ENCODE measurements around the gene PDE1A.

The PDE1A gene

DNA sequence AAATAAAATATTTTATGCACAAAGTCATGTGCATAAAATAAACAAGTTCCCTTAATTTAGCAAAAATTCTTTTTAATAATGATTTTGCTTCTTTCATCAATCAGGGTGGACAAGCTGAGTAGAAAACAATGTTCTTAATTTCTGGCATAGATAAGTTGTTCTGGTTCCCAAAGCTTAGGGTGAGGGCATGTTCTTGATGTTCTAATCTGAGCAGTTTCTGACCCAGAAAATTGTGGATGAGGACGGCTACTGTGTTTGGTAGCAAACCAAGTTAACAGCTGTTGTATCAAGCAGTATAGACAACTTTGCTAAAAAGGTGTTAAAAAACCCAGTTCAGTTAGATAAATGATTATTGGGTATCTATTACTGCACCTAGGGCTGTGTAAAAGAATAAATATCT is 158.9 kb downstream of the PDE1A start:
- no peak for DNase-seq (ENCODE audit: low read depth)

GRCh38 chr2:182266909-182267308 is 159.9 kb downstream of the PDE1A start:
- no peak for DNase-seq (ENCODE audit: low read depth)

- DNase-seq (ENCODE audit: low read depth): no peak
Observed at GRCh38 chr2:182265718-182266117, 161.1 kb downstream of the PDE1A start.

DNA sequence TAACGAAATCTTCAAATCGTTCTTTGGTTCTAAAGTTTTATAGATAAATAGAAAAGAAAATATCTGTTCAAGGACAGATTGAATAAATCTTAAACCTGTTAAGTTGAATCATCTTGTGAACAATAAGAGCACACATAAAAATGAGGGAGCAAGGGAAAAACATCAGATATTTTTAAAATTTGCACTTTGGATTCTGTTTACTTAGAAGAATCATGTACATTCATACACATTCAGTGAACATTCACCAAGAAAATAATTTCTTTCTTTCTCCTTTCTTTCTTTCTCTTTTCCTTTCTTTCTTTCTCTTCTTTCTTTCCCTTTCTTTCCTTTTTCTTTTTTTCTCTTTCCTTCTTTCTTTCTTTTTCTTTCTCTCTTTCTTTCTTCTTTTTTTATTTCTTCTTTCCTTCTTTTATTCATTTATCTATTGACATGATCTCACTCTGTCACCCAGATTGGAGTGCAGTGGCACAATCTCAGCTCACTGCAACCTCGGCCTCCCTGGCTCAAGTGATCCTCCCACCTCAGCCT is 164.9 kb downstream of the PDE1A start:
- DNase-seq (ENCODE audit: low read depth): no peak

DNA sequence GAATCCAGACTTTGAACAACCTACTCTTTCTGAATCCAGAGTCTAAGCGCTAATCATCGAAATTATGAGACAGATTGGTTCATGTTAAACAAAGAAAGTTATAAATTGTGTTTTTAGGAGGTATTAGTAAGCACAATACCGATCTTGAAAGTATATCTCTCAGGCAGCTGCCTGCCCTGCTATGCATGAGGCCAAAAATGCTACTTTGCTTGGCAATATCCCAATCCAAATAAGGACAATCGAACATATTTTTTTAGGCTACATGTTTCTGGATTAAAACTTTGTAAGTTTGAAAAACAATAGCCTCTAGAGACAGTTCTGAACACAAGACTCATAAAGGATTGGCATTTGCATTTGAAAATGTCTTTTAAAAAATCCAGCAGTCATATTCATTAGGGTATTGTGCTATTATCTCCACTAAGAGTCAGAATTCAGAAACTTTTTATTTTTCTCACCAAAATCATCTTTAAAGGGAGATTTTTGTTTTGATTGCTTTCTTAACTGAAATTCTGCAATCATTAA is 167.1 kb downstream of the PDE1A start:
- no peak for DNase-seq (ENCODE audit: low read depth)

GRCh38 chr2:182252534-182252933 is 174.3 kb downstream of the PDE1A start:
- no peak for DNase-seq (ENCODE audit: low read depth)

DNA sequence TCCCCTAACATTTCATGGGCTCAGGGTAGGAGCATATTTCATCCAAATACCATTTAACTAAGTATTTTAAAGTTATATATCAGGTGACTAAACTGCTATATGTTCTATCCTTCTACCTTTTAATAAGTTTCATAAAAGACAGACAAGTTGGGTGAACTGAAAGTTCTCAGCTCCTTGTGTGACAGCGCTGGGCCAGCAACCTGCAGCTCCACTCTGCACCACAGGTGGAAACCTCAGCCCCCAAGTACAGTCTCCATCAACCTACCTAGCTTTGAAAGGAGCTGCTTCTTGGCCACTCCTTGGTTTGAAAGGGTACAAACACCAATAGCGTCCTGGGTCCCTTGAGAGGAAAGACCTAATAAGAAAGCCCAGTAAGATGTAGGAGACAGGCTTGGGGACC is 177.9 kb downstream of the PDE1A start:
- DNase-seq (ENCODE audit: low read depth): no peak

DNA sequence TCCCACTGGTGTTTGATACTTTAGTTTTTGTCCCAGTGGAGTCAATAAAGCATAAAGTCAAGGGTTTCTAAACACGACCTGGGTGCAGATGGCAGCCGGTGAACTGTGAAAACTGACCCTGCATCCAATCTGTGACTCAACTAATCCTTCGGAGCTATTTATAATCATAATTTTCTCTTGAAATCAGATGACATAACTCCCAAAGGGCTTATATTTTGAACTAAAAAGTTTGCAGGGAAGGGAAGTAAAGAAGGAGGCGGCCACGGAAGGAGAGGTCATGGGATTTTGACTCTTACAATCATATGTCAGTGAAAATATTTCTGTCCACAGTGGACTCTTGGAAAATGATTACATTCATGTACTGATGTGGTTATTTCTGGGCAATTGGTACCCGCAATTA is 178.5 kb downstream of the PDE1A start:
- no peak for DNase-seq (ENCODE audit: low read depth)

GRCh38 chr2:182247831-182248230 is 179.0 kb downstream of the PDE1A start:
- DNase-seq (ENCODE audit: low read depth): no peak

GRCh38 chr2:182245963-182246362 is 180.9 kb downstream of the PDE1A start:
- no peak for DNase-seq (ENCODE audit: low read depth)

DNA sequence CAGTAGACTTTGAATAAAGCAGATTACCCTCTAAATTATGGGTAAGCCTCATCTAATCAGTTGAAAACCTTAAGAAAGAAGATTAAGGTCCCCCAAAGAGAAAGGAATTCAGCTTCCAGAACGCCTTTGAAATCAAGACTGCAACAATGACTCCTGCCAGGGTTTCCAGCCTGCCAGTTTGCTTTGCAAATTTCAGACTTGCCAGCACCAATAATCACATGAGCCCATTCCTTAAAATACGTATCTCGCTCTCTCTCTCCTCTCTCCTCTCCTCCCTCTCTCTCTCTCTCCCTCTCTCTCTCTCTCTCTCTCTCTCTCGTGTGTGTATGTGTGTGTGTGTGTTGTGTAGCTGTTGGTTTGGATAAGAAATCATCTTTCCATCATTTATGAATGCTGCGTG is 184.2 kb downstream of the PDE1A start:
- no peak for DNase-seq (ENCODE audit: low read depth)

- DNase-seq (ENCODE audit: low read depth): no peak
Observed at GRCh38 chr2:182241936-182242335, 184.9 kb downstream of the PDE1A start.

DNA sequence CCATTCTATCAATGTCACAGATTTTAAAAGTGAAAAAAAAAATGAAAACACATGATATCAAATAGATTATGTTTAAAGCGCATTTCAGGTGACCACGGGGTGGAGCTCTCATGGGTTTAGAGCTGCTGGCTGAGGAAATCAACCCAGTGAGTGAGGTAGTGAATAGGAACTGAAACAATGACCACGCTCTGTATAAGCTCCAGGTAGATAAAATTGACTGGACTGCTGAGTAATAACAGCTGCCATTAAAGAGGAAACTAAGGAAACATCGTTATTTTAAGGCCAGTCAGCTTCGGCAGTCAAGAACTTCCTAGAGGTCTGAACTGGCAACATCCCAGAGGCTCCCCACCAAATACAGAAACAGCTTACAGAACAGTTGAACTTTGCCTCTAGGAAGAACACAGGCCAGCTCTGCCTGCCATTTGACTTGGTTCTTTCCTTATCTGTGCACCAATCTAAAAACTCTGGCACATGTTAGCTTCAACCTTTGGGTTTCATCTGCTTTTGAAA is 185.9 kb downstream of the PDE1A start:
- no peak for DNase-seq (ENCODE audit: low read depth)

GRCh38 chr2:182230561-182230960 is 196.3 kb downstream of the PDE1A start:
- DNase-seq (ENCODE audit: low read depth): no peak

DNA sequence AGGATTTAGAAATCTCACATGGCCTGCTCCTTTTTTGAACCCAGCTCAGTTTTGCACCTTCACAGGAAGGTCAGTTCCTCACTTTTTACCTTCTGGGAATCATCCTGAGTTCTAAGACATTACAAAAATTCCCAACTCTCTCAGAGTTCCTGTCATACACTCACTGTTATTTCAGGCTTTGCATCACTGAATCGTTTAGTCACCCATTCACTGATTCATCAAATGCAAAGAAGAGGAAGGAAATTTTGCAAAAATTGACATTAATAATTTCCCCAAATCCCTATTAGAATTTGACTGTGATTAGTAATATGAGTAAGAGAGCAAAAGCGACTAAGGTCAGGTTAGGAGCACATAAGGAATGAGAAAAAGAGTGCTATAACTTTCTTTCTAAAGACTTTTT is 197.5 kb downstream of the PDE1A start:
- DNase-seq (ENCODE audit: low read depth): no peak

GRCh38 chr2:182228741-182229140 is 198.1 kb downstream of the PDE1A start:
- no peak for DNase-seq (ENCODE audit: low read depth)

DNA sequence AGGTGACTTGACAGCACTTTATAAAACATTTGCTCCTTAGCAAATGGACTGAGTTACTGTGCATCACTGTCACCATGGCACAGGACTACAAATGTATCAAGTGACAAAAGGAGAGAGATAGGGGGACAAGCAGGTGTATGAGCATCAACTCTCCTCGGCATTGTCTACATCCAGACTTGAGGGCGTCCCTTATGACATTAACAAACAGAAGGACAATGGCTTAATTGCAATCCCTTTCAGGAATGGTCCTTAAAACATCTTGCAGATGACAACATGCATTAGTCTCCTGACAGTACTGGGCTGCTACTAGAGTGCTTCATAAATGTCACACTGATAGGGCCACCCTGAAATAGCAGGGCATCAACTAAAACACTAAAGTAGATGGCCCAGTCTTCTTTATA is 198.8 kb downstream of the PDE1A start:
- DNase-seq (ENCODE audit: low read depth): no peak

DNA sequence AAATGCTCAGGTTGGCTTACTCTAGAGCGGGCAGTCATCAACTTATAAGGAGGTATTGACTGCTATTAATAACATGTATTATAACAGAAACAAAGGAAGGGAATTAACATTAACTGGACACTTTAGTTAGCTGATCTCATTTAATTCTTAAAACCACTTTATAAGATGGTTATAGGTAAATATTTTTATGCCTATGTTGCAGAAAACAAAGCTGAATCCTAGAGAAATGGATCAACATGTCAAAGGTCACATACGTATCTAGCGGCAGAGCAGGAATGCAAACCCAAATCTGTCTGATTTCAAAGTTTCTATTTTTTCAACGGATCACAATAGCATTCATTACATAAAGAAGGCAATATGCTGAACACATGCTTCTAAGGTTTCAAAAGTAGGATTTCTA is 200.0 kb downstream of the PDE1A start:
- DNase-seq (ENCODE audit: low read depth): no peak

- no peak for DNase-seq (ENCODE audit: low read depth)
Observed at GRCh38 chr2:182224669-182225068, 202.2 kb downstream of the PDE1A start.

GRCh38 chr2:182220998-182221397 is 205.8 kb downstream of the PDE1A start:
- no peak for DNase-seq (ENCODE audit: low read depth)

DNA sequence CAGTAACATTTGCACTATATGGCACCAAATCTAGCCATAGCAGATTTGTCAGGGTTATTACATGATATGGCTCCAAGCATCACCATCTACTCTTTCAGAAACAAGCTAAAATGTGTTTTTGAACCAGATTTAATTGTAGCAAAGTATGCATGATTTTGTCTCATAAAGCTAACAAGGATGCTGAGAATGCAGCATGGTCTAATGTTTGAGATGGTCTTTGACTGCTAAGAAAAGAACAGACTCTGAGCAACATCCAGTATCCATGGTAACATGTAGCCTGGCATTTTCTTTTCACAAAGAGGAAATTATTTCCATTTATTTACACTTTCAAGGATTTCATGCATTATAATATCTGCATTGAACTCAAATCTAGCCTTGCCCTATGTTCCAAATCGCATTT is 206.5 kb downstream of the PDE1A start:
- no peak for DNase-seq (ENCODE audit: low read depth)

DNA sequence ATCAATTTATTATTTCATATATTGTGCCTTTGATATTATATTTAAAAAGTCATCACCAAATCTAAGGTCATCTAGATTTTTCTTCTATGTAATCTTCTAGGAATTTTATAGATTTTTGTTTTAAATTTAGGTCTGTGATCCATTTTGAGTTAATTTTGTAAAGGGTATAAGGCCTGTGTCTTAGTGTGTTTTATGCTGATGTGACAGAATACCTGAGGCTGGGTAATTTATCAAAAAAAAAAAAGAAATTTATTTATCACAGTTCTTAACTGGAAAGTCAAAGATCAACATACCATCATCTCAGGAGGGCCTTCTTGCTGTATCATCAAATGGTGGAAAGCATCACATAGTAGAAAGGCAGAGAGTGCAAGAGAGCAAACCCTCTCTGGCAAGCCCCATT is 216.2 kb downstream of the PDE1A start:
- no peak for DNase-seq (ENCODE audit: low read depth)

- DNase-seq (ENCODE audit: low read depth): no peak
Observed at GRCh38 chr2:182208421-182208820, 218.4 kb downstream of the PDE1A start.

- DNase-seq (ENCODE audit: low read depth): no peak
Observed at GRCh38 chr2:182207049-182207746, 219.6 kb downstream of the PDE1A start.
